Activated CD4-positive, CD25-positive, alpha-beta regulatory T cell treated with anti-CD3 and anti-CD28 coated beads, Interleukin-2, amount 50 U/mL, for 16 hours (primary cell): ENCODE measurements around the gene FGF14.
"Not testable (repeated sequence)": the region's sequence is repeated elsewhere in the genome, so short reads cannot be mapped to it uniquely, and the experiment has no call there.

ENCODE experiments used
- DNase-seq: peaks from one replicate; pipeline ENCODE4 v3.0.0-alpha.2; 2020; ENCODE audit warnings: low read depth, low spot score

The FGF14 gene

DNA sequence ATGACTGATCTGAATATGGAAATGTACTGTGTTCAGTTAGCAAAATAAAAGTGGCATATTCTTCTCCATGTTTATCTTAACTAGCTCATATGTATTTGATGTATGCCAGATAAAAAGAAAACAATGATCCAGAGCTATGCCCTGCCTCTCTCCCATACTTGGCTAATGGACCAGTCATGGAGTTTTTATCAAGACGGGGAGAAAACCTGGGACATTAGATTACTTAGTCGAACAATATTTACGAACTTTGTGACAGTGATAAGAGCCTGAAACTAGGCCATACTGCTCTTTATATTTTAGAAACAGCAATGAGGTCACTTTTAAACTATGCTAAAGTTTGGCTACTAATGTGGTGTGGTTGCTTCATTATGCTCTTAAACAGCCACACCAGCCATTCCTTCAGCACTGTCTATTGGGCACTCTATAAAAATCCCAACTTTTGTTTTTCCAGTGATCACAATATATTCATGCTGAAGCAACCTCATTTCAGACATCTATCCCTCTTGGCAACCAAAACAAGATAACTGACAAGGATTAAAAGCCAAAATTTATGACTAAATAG, 265.0 kb downstream of the FGF14 start:
- DNase-seq = no peak

DNA sequence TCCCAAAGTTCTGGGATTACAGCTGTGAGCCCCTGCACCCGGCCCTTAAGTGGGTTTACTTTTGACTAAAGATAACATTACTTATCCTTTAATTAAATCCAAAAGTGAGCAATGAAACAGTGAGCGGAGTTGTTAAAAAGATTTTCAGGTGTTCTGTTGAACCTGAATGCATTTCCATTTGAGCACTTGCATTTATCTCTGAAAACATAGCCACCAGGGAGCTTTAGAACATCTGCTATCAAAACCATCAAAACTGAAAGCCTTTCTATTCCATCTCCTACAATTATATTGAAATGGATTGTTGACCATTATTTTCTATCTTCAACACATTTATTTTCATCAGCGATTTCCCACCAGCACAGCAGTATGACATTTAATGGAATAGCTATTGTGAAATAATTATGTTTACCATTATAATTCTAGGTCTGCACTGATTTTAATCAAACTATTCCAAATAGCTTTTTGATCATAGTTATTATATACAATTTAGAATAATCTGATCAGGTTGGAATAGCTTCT, 269.0 kb downstream of the FGF14 start:
- DNase-seq = no peak

DNA sequence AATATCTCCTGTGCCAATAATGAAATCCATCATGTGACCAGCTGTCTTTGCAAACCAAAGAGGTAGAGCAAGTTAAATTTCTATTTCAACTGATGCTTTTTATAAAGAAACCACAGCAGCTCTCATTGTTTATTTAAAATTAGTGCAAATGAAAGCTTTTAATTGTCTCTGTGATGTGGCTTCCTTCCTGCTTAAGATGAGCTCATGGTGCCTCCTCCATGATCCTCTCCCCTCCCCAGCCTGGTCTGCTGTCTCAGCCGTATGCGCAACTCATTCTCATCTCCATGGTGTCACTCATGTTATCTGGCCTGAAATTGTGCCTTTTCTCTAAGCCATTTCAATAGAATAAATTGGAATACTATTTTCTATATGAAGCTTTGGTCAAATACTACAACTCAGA, 270.6 kb downstream of the FGF14 start:
- DNase-seq = no peak

DNA sequence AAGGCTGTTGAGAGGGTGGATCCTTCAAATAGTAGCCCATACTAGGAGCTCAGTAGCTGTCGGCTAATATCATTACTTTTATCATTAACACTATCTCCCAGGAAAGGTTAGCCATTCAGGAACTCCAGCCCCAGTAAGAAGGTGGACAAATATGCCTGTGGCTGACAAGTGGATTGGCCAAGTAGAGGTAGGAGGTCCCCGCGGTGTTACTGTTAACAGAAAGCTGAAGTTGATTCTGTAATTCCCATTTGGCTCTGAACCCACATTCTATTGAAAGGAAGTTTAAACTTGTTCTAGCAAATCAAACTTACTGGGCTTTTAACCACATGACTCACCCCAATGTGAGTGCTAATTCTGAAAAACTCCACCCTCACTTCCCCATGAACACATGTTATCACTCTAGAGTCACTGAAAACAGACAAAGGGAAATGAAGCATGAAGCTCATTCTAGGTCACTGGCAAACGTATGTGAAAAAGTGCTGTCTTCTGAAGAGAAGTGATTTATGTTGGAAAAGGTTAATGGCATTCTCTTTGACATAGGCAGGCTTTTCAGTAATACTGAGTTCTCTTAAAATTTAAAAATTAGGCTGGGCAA, 273.5 kb downstream of the FGF14 start:
- DNase-seq = no peak

DNA sequence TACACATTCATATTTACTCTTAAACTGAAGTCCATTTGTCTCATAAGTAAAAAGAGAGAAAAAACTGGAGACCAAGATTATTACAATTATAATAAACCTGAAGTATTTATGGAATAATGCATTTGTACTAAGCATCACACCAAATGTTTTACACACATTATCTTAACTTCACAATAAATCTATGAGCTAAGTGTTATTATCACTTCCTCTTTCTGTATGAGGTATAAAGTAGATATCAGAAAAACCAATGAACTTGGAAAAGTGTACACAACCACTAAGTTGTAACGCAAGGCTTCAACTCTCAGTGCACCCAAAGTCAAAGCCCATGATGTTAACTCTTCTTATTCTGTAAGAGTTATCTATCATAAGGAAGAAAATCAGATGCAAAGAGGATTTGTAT, 274.7 kb downstream of the FGF14 start:
- DNase-seq = no peak

DNA sequence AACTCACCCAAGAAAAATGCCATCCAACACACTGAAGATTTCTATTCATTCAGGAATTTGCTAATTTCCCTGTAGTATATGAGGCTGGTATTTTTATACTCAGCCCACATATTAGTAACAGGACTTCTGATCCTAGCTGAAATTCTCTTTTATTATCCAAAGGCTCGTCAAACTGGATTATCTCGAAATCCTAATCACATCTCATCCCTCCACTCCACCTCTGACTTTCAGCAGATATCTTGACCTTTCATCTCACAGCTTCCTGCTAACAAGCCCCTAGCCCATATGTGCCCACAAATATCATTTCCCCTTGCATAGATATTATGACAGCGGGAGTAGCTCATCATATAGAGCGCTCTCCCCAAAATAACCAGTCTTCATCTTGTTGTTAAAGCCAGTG, 279.7 kb downstream of the FGF14 start:
- no peak for DNase-seq

DNA sequence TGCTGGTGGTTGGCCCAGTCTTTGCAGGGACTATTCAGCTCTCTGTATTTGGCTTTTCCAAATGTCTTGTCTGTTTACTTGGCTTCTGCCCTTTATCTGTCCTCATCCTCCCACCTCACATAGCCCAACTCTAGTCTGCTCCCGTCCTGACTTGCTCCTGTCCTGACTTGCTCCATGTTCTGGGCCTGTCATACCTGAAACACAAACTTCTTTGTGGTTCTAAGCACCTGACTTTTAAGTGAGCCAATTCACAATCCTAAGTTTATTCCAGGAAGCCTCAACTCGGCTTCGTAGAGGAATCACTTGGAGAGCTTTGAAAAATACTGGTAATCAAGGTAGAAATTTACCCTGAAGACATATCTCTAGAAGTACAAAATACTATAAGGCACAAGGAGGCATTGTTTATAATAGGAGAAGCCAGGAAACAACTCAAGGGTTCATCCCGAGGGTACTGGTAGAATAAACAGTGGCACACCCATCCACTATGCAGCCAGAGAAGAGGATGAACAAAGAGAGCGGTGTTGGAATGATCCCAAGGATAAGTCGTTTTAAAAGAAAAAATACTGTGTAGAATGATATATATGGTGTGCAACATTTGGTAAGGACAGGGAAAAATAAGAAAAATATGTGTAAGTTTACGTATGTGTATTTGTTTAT, 284.5 kb downstream of the FGF14 start:
- no peak for DNase-seq

DNA sequence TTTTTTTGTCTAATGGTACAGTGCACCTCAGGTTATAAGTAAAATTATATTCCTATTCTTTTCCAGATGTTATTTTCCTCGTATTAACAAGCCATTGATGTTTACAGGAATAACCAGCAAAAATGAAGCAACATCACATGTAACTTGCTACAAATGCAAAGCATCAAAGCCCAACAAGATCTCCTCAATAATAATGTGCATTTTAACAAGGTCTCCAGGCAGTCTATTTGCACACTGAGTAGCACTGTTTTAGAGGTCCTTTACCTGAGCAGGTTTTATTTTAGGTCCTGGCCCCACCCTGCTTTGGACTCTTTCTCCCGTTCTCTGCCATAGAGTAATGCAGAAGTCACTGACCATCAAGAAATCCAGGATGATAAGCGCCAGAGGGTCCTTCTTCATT, 298.4 kb downstream of the FGF14 start:
- no peak for DNase-seq

DNA sequence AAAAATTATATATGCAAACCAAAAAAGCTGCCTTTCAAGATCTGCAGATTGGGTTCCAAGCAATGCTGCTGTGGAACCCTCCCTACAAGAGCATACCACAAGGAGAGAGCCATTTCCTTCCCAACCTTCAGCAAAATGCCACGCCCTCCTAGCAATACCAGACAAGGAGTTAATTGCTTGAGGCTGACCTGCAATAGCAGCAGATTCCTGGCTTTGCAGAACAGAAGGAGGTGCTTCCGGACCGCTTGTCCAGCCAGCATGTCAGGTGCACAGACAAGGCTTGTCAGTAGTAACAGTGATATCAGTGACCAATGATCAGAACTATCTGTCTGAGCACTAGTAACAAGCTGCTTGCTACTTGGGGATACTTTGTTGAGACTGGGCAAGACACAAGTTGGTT, 301.6 kb downstream of the FGF14 start:
- no peak for DNase-seq

DNA sequence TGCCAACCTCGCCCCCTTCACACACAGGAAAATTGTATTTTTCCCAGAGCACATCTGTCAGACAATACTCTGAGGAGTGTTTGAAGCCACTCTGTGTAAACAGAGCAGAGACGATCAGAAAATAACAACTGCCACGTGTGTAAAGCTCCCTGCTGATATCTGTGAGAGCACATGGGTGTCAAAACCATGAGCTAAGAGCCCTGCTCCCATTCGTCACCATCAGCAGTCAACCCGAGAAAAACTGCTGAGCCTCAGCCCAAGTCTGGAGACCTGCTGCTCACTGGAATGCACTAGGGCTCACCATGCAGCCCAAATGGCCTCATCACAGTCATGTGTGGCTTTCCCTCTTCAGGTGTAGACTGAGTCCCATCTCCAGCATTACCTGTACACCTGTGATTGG, 304.1 kb downstream of the FGF14 start:
- no peak for DNase-seq

DNA sequence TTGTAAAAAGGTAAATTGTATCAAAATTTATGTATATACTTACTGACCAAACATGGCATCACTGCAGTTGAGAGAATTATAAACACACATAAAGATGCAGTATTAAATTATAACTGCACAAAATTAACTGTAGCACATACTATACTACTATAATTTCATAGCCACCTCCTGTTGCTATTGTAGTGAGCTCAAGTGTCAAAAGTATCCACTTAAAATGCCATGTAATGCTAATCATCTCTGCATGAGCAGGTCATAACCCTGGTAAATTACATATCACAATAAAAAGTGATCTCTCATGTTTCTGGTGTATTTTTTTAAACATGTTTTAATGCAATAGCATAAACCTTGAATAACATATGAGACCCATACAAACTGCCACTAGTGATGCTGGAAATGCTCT, 308.6 kb downstream of the FGF14 start:
- DNase-seq = not testable (repeated sequence)

DNA sequence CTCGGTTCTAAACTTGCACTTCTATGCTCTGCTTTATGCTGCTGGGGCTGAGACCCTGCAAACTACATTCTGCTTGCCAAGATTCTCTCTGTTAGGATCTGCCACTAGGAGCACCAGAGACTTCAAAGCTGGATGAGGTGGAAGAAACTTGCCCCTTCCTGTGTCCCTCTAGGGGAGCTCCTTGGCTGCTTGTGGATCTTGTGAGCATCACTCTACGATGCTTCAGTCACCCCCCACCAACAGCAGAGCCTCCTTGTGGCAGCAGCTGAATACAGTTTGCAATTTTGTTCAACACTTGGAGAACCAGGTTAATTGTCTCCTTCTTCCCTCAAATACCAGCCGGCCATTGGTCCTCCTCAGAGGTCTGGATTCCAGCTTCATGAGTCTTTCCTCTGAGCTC, 310.6 kb downstream of the FGF14 start:
- no peak for DNase-seq

DNA sequence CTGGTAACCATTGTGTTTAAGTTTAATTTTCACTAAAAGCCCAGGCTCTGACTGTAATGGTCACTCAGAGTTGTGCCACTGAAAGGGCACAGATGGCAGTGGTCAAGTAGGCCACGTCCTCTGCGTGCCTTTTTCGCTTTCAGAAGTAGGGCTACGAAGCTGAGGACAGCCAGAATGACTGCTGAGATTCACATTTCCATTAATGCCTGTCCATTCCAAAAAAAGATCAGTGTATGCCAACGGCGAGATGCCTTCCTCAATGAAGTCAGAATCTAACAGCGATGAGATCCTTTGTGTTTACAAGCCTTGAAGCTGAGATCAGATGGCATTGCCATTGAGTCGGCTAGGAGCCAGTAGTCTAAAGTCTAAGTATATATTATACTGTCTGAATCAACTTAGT, 311.3 kb downstream of the FGF14 start:
- no peak for DNase-seq

DNA sequence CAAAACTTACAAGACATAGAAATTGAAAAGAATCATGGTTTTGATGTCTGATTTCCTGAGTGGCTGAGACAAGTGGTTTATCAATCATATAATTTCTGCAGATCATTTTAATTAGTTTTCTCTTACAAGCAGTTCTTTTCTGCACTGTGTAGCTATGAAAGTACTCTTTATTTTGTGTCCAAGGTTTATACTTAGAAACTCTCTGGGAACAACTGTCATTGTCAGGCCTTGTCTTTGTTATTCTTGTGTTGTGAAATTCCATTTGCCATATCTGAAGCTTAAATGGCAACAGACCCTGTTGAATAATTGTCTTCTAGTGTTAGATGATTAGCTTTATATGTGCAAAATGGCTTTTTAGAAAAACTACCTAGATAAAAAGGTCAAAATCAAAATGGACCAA, 312.1 kb downstream of the FGF14 start:
- DNase-seq = no peak

DNA sequence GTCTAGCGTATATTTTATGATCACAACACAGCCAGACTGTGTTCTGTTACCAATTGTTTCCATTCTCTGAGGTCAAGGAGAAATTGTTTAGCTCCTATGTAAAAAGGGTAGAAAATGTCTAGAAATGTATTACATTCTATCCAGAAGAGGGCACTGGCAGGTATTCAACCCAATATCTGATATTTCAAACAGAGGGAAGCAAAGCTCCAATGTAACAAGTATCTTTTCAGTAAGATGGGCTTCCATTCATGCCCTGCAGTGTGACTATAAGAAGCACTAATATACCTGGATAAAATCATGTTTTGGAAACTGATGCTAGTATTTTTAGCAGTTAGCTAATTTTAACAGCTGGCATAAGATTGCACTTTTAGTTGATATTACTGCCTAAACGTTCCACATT, 312.7 kb downstream of the FGF14 start:
- no peak for DNase-seq

DNA sequence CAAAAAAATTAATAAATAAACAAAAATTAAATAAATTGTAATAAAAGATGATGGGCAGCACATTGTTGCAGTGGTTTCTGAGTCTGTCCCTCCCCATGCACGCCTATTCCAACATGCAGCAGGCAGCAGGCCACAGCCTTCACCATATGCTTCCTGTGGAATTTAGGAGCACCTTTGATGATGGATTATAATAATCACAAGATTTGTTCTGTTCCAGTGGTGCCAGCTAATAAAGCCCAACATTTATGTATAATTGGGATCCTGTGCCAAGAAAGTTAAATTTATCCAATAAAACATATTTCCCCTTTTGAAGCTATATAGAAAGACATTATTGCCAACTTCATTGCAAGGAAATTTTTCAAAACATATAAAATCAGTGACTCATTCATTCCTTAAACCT, 328.6 kb downstream of the FGF14 start:
- DNase-seq = no peak

DNA sequence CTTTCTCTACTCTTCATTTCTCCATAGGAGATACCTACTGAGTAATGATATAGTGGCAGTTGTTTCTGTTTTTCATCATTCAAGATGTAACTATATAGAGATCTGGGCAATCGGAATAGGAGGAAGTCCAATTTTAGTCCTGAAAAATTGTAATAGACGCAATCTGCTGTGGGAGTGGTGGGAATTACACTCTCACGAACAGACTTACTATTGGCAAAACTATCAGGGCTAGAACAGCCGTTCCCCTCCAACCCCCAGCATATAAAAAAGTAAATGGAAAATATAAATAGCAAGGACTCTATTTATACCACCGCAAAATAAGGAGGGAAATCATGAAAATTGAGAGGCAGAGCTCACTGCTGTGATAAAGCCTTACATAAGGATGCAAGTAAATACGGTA, 330.1 kb downstream of the FGF14 start:
- no peak for DNase-seq

DNA sequence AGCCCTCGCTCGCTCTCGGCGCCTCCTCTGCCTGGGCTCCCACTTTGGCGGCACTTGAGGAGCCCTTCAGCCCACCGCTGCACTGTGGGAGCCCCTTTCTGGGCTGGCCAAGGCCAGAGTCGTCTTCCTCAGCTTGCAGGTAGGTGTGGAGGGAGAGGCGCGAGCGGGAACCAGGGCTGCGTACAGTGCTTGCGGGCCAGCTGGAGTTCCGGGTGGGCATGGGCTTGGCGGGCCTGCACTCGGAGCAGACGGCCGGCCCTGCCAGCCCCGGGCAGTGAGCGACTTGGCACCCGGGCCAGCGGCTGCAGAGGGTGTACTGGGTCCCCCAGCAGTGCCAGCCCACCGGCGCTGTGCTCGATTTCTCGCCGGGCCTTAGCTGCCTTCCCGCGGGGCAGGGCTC, 333.5 kb downstream of the FGF14 start:
- not testable (repeated sequence) for DNase-seq

DNA sequence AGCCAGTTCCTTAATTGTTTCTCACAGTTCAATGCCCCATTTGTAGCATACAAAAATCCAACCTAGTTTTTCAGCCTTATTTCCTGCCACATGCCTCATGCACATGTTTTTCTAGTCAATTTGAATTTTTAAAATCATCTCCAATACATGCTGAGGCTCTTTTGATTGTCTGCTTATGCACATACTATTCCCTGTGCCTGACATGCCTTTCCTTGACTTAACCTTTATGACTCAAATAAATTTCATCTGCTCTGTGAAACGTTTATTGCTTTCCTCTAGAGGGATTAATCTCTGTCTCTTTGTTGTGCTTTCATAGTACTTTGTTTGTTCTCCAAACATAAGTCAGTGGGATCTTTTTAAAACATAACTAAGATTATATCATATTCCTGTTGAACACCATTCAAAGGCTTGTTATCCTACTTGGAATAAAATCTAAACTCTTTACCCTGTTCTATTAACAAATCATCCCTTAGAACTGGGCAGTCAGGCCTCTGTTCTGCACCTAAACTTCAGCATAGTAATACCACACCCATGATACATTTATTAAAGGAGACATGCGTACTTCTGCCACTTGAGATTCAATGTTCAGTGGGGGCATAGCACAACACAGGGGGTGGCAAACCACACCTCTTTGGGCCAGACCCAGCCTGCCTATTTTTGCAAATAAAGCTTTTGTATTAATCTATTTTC, 346.6 kb downstream of the FGF14 start:
- DNase-seq = no peak

DNA sequence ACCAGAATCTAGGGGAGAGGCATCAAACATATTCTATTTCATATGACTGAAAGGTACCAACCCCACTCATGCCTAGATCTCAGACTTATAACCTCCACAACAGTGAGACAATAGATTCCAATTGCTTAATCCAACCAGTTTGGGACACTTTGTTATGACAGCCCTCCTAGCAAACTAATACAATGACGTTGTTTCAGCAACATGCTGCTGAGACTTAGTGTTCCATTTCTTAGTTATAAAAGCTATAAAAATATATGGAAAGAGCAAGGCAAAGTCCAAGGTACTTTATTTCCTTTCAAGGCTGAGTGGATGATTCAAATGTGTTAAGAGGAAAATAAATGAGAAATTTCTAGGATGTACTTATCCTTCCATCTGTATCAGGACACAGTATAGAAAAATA, 352.0 kb downstream of the FGF14 start:
- no peak for DNase-seq

DNA sequence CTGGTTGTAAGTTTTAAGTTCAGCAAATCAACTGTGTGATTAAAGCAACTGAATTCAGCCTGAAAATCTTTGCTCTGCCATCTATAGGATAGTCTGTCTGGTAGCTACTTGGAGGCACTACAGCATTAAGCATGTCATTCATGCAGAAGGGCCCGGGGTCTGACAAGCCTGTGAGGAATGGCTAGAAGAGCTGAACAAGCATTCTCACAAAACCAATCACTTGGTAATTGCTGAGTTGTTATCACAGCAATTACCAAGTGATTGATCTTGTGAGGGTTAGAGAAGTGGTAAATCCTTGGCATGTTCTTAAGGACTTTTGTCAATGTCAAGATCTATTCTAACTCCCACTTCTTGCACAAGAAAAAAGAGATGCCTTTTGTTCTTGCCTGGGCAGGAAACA, 356.1 kb downstream of the FGF14 start:
- no peak for DNase-seq

DNA sequence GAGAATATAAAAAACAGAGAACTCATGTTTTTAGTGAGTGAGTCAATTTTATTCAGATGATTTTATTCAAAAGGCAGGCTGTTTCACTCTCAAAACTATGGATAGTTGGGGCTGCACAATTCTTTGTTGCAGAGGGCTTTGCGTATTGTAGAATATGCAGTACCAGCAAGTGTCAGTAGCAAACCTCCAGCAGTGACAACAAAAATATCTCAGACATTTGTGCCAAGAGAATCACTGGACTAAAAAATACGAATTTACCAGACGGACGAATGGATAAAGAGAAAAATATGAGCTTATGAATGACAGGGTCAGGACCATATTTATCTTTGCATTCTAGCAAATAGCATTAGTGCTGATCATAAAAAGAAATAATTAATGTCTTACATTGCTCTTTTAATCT, 359.1 kb downstream of the FGF14 start:
- DNase-seq = no peak

DNA sequence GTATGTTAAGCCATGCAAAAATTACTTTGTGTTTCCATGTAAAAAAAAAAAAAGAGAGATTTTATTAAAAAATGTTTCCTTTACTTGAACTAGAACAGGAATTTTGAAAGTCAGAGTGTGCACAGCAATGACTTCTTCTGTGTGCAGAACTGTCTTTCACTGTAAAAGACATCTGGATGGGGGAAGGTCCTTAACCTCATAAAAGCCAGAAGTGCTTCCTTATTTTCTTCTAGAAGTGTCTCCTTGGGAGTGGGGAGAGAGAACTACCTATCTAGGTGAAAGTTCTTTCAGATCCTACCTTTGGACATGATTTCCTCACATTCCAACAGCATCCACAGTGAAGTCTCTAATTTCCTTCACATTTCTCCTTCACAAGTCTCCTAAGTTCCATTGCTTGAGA, 360.3 kb downstream of the FGF14 start:
- DNase-seq = no peak
